GM18526 (cell line): Measurements from ENCODE around the gene ACSS3.

Experiments used
- POLR2A ChIP-seq: IDR thresholded peaks from 3 replicates; pipeline ENCODE4 v1.6.1; 2011; ENCODE audit not compliant: insufficient read length; ENCODE audit errors: extremely low read depth

The ACSS3 gene, protein sequence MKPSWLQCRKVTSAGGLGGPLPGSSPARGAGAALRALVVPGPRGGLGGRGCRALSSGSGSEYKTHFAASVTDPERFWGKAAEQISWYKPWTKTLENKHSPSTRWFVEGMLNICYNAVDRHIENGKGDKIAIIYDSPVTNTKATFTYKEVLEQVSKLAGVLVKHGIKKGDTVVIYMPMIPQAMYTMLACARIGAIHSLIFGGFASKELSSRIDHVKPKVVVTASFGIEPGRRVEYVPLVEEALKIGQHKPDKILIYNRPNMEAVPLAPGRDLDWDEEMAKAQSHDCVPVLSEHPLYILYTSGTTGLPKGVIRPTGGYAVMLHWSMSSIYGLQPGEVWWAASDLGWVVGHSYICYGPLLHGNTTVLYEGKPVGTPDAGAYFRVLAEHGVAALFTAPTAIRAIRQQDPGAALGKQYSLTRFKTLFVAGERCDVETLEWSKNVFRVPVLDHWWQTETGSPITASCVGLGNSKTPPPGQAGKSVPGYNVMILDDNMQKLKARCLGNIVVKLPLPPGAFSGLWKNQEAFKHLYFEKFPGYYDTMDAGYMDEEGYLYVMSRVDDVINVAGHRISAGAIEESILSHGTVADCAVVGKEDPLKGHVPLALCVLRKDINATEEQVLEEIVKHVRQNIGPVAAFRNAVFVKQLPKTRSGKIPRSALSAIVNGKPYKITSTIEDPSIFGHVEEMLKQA

DNA sequence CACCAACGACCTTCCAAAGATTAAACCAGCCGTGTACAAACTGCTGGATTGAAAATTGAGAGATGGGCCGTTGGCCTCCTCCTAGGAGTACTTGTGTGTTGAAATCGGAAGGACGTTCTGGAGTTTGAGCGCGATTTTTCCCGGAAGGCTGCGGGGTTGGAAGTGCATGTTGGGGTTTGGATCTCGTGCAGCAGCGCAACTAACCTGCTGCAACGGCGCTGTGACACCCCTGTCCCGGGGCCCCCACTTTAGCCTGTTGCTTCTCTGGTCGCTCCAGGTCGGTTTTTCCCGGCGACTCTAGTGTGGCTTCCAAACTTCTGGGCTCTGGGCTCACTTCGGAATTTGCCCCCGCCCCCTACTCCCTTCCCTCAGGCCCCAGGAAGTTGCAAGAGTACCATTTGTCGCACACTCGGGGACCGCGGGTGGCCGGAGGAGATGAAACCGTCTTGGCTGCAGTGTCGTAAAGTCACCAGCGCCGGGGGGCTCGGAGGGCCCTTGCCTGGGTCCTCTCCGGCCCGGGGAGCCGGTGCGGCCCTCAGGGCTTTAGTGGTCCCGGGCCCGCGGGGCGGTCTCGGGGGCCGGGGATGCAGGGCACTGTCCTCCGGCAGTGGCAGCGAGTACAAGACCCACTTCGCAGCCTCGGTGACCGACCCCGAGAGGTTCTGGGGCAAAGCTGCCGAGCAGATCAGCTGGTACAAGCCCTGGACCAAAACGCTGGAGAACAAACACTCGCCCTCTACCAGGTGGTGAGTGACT lies at the start of gene ACSS3:
ACSS3 (plus strand) TSS at position 394 of the 756 bp plus-strand sequence; CDS start at position 436, 42 bp downstream.
- no peak for TF ChIP-seq POLR2A

DNA sequence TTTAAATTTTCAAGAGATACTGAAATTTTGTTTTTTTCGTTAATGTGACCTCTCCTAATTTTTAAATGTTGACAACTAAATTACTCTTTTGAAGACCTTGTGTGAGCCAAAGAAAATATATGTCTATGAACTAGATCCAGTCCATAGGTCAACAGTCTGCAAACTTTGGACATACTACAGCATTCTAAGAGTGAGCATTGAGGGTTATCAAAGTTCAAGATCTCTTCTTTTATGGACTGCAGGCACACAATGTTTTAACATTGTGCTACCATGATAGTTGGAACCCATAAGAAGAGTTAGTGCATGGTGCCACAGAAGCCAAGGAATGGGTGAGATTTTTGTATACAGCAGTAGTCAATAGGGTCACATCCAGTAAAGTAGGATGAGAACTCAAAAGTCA lies 43.0 kb upstream of the ACSS3 start:
- no peak for TF ChIP-seq POLR2A

GRCh38 chr12:81039231-81039630 lies 38.6 kb upstream of the ACSS3 start:
- no peak for TF ChIP-seq POLR2A

DNA sequence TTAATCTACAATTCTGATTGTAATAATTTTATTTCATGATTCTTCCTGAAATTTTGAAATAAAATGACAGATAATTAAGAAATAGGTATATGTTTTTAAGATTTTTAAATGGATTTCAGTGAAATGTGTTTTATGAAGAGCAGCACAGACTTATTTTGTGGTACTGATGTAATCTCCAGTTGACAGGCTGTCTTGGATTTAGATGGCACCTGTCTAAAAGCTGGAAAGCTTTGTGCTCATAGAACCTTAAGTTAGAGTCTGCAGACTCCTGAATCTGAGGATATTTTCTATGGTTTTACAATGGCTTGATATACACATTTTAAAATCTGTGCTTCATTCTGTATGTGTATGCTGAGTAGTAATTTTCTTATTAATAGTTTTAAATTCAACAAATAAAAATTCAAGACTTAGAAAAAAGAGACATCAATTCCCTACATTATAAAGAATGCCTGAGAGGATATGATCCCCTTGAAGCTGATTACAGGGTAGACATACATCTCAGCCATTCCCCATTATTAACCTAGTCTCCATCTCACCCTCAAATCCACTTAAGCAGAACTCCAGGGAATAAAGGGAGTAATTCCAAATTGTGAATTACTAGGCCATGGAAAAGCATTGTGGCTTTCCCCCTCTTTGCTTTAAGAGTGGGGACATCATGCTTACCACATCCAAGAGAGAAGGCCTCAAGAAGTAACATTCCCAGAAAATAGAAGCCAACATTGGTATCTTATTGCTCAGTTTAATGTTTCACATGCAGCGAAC lies 33.7 kb upstream of the ACSS3 start:
- TF ChIP-seq POLR2A, result no peak

GRCh38 chr12:81070846-81071245 lies 7.0 kb upstream of the ACSS3 start:
- TF ChIP-seq POLR2A, result no peak

GRCh38 chr12:81075539-81075938 lies 2.3 kb upstream of the ACSS3 start:
- TF ChIP-seq POLR2A, result no peak

- TF ChIP-seq POLR2A, result no peak
Measured at GRCh38 chr12:81077329-81077685, 572 bp upstream of the ACSS3 start.

- no peak for TF ChIP-seq POLR2A
Measured at GRCh38 chr12:81078469-81079196, 754 bp downstream of the ACSS3 start.

DNA sequence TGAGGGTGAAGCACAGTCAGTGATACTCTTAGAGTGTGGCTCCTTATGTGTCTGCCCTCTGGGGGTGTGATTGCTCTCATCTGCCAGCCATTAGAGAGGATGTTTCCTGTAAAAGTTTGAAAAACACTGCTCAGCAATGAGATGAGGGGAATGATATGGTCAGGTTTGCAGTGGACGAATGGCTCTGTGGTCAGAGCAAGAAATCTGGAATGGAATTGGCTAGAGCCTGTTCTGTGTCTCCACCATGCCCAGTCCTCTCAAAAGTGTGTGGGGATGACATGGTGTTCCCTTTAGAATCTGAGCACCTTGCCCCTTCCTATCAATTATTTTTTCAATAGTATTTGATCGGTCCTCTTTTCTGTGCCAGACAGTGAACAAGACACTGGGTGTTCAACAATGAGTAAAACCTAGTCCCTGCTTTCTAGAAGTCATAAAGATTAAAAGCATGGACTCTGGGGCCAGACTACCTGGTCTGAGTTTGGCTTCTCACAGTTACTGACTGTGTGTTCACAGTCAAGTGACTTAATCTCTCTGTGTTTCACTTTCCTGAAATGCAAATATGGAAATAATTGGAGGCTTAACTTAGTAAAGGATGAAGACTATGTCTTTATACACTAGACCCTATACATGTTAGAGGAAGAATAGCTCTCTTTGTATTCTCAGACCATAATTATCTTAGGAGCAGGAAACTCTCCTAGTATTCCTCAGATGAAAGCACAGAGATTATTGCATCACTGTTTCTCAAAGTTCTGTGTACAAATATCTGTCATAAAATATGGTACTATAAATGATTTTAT lies 1.6 kb downstream of the ACSS3 start:
- TF ChIP-seq POLR2A, result no peak

GRCh38 chr12:81080431-81080983 lies 2.6 kb downstream of the ACSS3 start:
- TF ChIP-seq POLR2A, result no peak

DNA sequence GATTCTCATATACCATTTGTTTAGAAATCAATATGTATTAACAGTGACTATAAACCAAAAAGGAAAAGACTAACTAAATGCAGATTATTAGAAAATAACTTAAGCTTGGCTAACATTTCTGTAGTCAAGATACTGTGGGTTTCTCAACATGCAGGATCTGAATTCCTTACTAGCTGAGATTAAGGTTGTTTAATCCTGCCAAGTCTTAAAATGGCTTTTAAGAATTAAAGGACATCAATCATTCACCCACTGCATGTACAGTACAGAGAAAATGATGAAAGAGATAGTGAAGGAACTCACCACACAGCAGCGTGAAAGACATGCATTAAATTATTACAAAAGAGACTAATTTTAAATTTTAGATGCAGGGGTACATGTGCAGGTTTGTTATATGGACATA lies 3.8 kb downstream of the ACSS3 start:
- no peak for TF ChIP-seq POLR2A

DNA sequence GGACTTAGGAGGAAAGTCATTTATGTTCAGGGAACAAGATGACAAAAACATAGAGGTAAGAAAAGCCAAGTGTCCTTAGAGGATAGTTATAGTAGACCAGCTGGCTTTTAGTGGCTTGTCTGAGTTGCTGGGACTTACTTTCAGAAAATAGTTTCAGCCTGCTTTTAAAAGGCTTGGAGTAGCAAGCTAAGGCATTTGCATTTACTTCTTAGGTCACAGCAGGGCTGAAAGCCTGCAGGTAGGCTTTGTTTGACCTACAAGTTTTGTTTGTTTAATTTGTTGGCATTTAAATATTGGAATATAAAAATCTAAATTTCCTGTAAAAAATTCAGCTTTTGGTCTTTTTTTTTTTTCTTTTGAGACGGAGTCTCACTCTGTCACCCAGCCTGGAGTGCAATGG lies 5.1 kb downstream of the ACSS3 start:
- no peak for TF ChIP-seq POLR2A

GRCh38 chr12:81083906-81084513 lies 6.1 kb downstream of the ACSS3 start:
- no peak for TF ChIP-seq POLR2A

DNA sequence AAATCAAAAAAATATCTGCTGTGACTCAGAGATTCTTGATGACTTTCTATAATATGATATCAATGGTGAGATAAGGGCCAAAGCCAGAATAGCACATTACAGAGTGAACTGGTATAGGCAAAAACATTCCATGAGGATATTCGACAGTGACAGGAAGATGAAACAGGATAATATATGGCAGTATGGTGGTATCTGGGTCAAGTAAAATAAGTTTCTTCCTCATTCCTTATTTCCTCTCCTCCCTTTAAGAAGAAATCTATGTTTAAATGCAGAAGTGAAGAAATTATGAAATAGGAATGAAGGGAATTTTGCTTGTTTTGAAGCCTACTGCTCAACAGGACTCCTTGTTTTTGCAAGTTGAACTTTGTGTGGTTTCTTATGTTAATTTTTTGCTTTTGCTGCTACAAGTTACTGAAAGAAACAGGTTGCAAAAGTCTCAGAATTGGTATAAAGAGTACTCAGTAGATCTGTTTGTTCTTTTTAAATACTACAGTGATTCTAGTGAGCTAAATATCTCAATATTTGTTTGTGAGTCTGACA lies 7.0 kb downstream of the ACSS3 start:
- TF ChIP-seq POLR2A, result no peak
